Measurements from ENCODE around the gene CILP. TPM values are rescaled to one million over a fixed set of nuclear protein-coding genes. Genes with fewer than 3 reads are reported as not detected.

The CILP gene
- total RNA-seq, 1 experiment from 2014 or later: not detected

DNA sequence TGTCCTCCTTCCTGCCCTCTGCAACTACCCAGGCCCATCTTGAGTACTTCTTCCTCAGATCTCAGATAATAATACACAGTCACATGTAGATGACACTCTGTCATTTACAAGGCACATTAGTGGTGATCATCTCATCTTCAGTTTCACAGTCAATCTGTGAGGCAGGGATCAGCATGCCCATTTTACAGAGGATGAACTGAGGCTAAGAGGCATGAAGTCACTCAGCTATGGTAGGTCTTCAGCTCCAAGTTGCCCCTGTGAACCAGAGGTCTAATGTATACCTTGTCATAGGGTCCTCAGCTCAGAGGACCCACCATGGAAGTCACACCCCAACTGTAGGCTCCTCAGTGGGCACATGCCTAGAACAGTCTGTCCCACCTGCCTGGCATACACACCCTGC lies 4.2 kb upstream of the CILP start:
- Histone ChIP-seq H3K9me3 (ENCODE audit: control insufficient read depth in 1 of 2, insufficient read depth in 1 of 2, low read depth in 1 of 2, low read length in 2 of 2) (no peaks in the 10 kb centered on the region), H3K9ac (ENCODE audit: low read length) (no peak overlapping the region), H2AFZ (ENCODE audit: low read depth, low read length, poor library complexity, severe bottlenecking) (no peak overlapping the region), H3K4me3 (replicated peaks in 1 of 2; ENCODE audit: low read depth in 1 of 2, low read length in 2 of 2) (no peak overlapping the region), H4K20me1 (ENCODE audit: insufficient read depth) (no peaks in the 10 kb centered on the region), H3K4me1 (ENCODE audit: control insufficient read depth in 1 of 2, insufficient read depth in 2 of 2, low read length in 2 of 2) (no peaks in the 10 kb centered on the region), H3K27me3 (ENCODE audit: insufficient read depth, low read length) (no peaks in the 10 kb centered on the region), H3K4me2 (ENCODE audit: low read length) (no peak overlapping the region), H3K36me3 (ENCODE audit: control insufficient read depth in 1 of 2, insufficient read depth in 2 of 2, low read length in 2 of 2) (no peaks in the 10 kb centered on the region), H3K27ac (ENCODE audit: low read depth, low read length) (no peak overlapping the region), H3K79me2 (ENCODE audit: insufficient read depth, low read length) (no peaks in the 10 kb centered on the region), H3K9me2 (ENCODE audit: insufficient read depth) (0 out of 2 replicates have a peak, but pooled peaks cover 2% of the 10 kb centered on the region)
- intact Hi-C loops (cut with micrococcal nuclease): no loop called here
- no TSS peak for BruUV-seq (replicated peaks)
- RAD21 ChIA-PET (ENCODE audit: low non-redundant PET in 1 of 2, low total read pairs in 2 of 2, uncharacterized antibody in 2 of 2, unreplicated experiment in 2 of 2): no interaction called here
- no peak for TF ChIP-seq ZNF274 (IDR thresholded peaks at IDR 0.05; ENCODE audit: low read depth, low read length)
- no peak for TF ChIP-seq EZH2 (IDR thresholded peaks at IDR 0.05)
- TF ChIP-seq RAD21 (IDR thresholded peaks at IDR 0.05; ENCODE audit: low read depth): no peak
- TF ChIP-seq CTCF (IDR thresholded peaks at IDR 0.05 in 2 of 3, conservative IDR thresholded peaks at IDR 0.05 in 1 of 3; ENCODE audit: borderline replicate concordance in 1 of 3, insufficient read depth in 1 of 3, low read depth in 2 of 3, low read length in 2 of 3): no peak
- TF ChIP-seq SP1 (IDR thresholded peaks at IDR 0.05; ENCODE audit: low read depth): no peak
- no peak for TF ChIP-seq EZH2phosphoT487 (IDR thresholded peaks at IDR 0.05; ENCODE audit: borderline replicate concordance)
- no peak for TF ChIP-seq TCF7L2 (IDR thresholded peaks at IDR 0.05; ENCODE audit: borderline replicate concordance, extremely low read depth, insufficient read depth, insufficient read length)
- TF ChIP-seq FOSL1 (IDR thresholded peaks at IDR 0.05; ENCODE audit: low read depth): no peak
- no peak for TF ChIP-seq ZBTB33 (IDR thresholded peaks at IDR 0.05; ENCODE audit: extremely low read depth, insufficient replicate concordance, low read length)
- no peak for TF ChIP-seq ZFX (IDR thresholded peaks at IDR 0.05)
- TF ChIP-seq, protein P1, sequence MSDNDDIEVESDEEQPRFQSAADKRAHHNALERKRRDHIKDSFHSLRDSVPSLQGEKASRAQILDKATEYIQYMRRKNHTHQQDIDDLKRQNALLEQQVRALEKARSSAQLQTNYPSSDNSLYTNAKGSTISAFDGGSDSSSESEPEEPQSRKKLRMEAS (IDR thresholded peaks at IDR 0.05): no peak
- no peak for TF ChIP-seq POLR2AphosphoS5 (IDR thresholded peaks at IDR 0.05; ENCODE audit: low read depth, low read length)
- no peak for TF ChIP-seq EGR1 (IDR thresholded peaks at IDR 0.05; ENCODE audit: low read depth)
- TF ChIP-seq JUND (IDR thresholded peaks at IDR 0.05): no peak
- no peak for TF ChIP-seq CBX3 (IDR thresholded peaks at IDR 0.05; ENCODE audit: low read depth)
- TF ChIP-seq, protein P2, sequence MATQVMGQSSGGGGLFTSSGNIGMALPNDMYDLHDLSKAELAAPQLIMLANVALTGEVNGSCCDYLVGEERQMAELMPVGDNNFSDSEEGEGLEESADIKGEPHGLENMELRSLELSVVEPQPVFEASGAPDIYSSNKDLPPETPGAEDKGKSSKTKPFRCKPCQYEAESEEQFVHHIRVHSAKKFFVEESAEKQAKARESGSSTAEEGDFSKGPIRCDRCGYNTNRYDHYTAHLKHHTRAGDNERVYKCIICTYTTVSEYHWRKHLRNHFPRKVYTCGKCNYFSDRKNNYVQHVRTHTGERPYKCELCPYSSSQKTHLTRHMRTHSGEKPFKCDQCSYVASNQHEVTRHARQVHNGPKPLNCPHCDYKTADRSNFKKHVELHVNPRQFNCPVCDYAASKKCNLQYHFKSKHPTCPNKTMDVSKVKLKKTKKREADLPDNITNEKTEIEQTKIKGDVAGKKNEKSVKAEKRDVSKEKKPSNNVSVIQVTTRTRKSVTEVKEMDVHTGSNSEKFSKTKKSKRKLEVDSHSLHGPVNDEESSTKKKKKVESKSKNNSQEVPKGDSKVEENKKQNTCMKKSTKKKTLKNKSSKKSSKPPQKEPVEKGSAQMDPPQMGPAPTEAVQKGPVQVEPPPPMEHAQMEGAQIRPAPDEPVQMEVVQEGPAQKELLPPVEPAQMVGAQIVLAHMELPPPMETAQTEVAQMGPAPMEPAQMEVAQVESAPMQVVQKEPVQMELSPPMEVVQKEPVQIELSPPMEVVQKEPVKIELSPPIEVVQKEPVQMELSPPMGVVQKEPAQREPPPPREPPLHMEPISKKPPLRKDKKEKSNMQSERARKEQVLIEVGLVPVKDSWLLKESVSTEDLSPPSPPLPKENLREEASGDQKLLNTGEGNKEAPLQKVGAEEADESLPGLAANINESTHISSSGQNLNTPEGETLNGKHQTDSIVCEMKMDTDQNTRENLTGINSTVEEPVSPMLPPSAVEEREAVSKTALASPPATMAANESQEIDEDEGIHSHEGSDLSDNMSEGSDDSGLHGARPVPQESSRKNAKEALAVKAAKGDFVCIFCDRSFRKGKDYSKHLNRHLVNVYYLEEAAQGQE (IDR thresholded peaks at IDR 0.05; ENCODE audit: low read depth): no peak
- no peak for DNase-seq (ENCODE audit: low read depth, low spot score)
- CTCF ChIA-PET: interaction anchor here (1.6 kb wide), 1 partner anchor 56 kb away, joined by 4 read pairs; no protein-coding TSS in a partner anchor
- POLR2A ChIA-PET: interaction anchor here (0.8 kb wide), 1 partner anchor 30 kb away, joined by 8 read pairs; the partner anchor contains the start of gene CLPX
- no peak for ATAC-seq
